ENCODE measurements around the gene RPS6KA2. TPM values are rescaled to one million over a fixed set of nuclear protein-coding genes. Genes with fewer than 3 reads are reported as not detected.

The RPS6KA2 gene
- total RNA-seq, 4 donors from 2014 or later, result 22.7 to 55.9 (median 40.6) TPM

DNA sequence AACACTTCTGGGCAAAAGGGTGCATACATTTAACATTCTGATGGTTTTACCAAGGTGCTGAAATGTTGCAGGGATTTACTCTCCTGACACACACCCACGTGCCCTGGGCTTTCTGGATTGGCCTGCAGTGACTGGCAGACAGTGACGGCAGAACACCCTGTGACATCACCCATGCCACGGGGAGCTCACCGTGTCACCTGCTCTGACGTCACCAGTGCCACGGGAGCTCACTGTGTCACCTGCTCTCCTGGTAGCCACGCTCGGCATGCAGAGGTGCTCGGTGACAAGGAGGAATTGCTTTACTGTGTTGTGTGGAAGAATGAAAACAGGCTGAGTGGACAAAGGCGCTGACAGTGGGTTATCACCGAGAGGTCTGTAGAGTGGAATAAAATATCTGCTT is 139.9 kb downstream of the RPS6KA2 start:
- no peak for TF ChIP-seq POLR2A (IDR thresholded peaks at IDR 0.05)
- TF ChIP-seq, protein P1, sequence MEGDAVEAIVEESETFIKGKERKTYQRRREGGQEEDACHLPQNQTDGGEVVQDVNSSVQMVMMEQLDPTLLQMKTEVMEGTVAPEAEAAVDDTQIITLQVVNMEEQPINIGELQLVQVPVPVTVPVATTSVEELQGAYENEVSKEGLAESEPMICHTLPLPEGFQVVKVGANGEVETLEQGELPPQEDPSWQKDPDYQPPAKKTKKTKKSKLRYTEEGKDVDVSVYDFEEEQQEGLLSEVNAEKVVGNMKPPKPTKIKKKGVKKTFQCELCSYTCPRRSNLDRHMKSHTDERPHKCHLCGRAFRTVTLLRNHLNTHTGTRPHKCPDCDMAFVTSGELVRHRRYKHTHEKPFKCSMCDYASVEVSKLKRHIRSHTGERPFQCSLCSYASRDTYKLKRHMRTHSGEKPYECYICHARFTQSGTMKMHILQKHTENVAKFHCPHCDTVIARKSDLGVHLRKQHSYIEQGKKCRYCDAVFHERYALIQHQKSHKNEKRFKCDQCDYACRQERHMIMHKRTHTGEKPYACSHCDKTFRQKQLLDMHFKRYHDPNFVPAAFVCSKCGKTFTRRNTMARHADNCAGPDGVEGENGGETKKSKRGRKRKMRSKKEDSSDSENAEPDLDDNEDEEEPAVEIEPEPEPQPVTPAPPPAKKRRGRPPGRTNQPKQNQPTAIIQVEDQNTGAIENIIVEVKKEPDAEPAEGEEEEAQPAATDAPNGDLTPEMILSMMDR (IDR thresholded peaks at IDR 0.05), result no peak
- intact Hi-C loops (cut with DNase I; ENCODE audit: low total_unique reads), result no loop called here
- no peak overlapping the region for H3K4me3 ChIP-seq (ENCODE audit: low read depth, poor library complexity, severe bottlenecking)
- DNase-seq (ENCODE audit: low spot score in 2 of 2), result no peak
- WGBS, 2 donors, result 89% methylated on average over 11 of the region's 11 CpGs

DNA sequence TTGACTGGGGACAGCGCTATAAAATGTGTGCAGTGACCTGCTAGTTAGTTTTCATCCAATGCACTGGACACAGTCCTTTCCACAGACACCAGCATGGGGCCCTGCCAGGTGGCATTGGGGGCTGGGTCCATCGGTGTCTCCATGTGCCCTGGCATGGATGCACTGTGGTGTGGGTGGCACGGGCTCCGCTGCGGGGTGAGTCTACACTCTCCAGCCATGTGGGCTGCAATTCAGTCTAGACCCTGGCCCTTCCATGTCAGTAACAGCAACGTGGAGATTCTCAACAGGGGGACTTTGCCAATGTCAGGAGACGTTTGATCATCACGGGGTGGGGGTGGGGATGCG is 140.5 kb downstream of the RPS6KA2 start:
- intact Hi-C loops (cut with DNase I; ENCODE audit: low total_unique reads), result no loop called here
- TF ChIP-seq POLR2A (IDR thresholded peaks at IDR 0.05), result no peak
- TF ChIP-seq, protein P1 (IDR thresholded peaks at IDR 0.05), result no peak
- no peak overlapping the region for H3K4me3 ChIP-seq (ENCODE audit: low read depth, poor library complexity, severe bottlenecking)
- 92 to 96% methylated on average over 8 to 9 of the region's 9 CpGs for WGBS, 2 donors
- DNase-seq (ENCODE audit: low spot score in 2 of 2), result no peak

DNA sequence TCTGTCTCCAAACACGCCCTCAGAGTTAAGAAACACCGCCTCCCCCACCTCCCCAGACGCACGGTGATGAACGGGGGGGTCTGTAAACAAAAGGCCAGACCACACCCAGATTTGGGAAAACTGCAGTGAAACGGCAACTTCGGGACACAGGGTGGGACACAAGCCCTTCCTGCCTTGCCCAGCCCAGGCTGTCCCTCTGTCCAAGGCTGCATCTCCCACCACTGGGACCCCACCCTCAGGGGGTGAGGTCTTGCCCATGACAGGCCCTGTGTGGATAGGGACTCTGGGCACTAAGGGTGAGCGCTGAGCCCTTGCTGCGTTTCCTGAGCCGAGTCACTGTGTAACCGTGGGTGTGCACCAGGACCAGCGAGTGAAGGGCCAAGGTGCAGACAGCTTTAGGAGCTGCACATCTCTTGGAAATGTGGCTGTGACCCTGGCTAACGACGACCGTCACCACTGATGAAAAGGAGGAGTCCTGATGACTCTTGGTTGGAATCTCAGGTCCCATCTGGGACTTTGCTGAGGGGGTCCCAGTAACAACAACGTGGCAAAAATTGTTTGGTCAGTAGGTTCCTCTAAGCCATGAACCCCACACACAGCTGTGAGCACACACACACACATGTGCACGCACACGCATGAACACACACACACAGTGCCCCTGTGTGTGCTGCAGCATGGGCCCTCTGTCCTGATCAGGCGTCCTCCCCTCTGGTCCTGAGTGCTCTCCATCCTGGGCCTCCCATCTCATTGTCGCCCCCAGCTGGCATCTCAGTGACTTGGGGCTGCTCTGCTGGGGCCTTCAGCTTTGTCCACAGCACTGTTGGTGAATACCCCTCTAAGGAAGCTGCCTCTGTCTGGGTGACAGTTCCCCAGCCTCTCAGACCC is 141.2 kb downstream of the RPS6KA2 start:
- intact Hi-C loops (cut with DNase I; ENCODE audit: low total_unique reads), result no loop called here
- no peak for DNase-seq (ENCODE audit: low spot score in 2 of 2)
- TF ChIP-seq, protein P1 (IDR thresholded peaks at IDR 0.05), result no peak
- no peak for TF ChIP-seq POLR2A (IDR thresholded peaks at IDR 0.05)
- WGBS, 2 donors, result 88 to 89% methylated on average over 19 to 20 of the region's 20 CpGs
- H3K4me3 ChIP-seq (ENCODE audit: low read depth, poor library complexity, severe bottlenecking), result no peak overlapping the region

DNA sequence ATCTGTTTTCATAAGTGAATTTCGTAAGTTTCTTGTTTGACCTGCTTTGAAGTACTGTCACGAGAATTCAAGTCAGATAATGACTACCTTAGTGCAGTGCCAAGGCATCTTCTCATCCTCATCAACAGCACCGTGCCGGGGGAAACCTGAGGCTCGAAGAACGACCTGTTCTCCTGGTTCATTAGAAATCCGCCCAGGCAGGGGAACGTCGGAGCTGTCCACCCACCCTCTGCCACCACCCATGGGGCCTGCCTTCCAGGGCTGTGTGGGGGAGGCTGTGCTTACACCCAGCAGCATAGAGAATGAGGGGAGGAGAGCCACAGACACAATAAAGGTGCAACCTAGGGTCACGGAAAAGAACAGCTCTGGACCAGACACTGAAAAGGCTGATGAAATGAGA is 142.2 kb downstream of the RPS6KA2 start:
- intact Hi-C loops (cut with DNase I; ENCODE audit: low total_unique reads), result no loop called here
- WGBS, 2 donors, result 57 to 75% methylated on average over 10 of the region's 10 CpGs
- H3K4me3 ChIP-seq (ENCODE audit: low read depth, poor library complexity, severe bottlenecking), result no peak overlapping the region
- TF ChIP-seq, protein P1 (IDR thresholded peaks at IDR 0.05), result no peak
- no peak for TF ChIP-seq POLR2A (IDR thresholded peaks at IDR 0.05)
- no peak for DNase-seq (ENCODE audit: low spot score in 2 of 2)

DNA sequence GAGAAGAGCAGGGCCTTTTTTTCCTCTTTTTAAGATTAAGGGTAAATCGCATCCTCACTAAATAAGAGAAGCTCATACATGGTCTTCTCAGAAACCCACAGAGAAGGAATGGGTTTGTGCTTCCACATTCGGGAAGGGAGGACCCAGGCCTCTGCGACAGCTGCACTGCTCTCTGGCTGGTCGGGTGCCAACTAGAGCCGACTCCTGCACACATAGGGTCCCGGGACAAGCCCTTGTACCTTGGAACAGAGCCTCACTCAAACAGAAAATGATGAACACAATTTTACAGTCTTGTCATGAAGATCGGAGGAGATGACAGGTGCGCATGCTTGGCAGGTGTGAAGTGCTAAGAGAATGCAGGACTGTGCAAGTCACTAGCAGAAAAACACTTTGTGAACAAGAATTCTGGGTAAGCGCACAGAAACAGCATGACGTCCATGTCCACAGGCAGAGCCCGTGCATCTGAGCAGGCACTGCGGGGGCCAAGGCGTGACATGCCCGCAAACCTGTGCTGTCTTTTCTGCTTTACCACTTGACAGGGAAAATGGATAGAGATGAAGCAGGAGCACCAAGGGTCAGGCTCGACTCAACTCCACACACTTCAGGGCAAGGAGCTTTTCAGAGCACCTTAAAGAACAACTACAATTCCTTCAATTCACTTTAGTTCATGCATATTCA is 143.3 kb downstream of the RPS6KA2 start:
- WGBS, 2 donors, result 90 to 91% methylated on average over 15 of the region's 15 CpGs

More for the DNA sequence above, 143.3 kb downstream of the RPS6KA2 start:
- H3K4me3 ChIP-seq (ENCODE audit: low read depth, poor library complexity, severe bottlenecking), result no peak overlapping the region
- TF ChIP-seq, protein P1 (IDR thresholded peaks at IDR 0.05), result no peak
- TF ChIP-seq POLR2A (IDR thresholded peaks at IDR 0.05), result no peak
- intact Hi-C loops (cut with DNase I; ENCODE audit: low total_unique reads), result no loop called here
- DNase-seq (ENCODE audit: low spot score in 2 of 2), result no peak
